ENCODE data around the gene BTN1A1.

DNA sequence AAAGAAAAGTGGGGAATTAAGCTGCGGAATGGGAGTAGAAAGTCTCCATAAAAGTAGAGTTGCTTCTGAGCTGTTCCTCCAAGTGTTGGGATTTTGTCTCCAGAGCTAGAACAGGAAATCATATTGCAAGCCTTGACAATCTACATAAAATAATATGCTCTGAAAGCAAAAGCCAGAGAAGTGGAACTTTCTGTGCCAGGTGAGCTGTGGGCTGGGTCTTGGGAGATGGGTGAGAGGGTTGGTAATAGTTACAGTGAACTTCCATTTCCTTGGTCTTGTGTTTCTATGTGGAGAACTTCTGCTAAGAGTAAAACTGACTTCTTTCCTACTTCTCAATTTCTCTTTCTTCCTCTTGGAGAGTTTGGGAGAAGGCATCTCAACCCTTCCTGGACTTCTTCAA is 31.8 kb downstream of the BTN1A1 start:
- no peak for TF ChIP-seq POLR2A (IDR thresholded peaks at IDR 0.05)
- TF ChIP-seq, protein P1, sequence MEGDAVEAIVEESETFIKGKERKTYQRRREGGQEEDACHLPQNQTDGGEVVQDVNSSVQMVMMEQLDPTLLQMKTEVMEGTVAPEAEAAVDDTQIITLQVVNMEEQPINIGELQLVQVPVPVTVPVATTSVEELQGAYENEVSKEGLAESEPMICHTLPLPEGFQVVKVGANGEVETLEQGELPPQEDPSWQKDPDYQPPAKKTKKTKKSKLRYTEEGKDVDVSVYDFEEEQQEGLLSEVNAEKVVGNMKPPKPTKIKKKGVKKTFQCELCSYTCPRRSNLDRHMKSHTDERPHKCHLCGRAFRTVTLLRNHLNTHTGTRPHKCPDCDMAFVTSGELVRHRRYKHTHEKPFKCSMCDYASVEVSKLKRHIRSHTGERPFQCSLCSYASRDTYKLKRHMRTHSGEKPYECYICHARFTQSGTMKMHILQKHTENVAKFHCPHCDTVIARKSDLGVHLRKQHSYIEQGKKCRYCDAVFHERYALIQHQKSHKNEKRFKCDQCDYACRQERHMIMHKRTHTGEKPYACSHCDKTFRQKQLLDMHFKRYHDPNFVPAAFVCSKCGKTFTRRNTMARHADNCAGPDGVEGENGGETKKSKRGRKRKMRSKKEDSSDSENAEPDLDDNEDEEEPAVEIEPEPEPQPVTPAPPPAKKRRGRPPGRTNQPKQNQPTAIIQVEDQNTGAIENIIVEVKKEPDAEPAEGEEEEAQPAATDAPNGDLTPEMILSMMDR (IDR thresholded peaks at IDR 0.05): no peak
